HG03439 (cell line): Measurements from ENCODE around the gene PIP5KL1.
A peak's percentile ranks its signal among the peaks of the same experiment; 100 is the strongest.

Experiments
- ATAC-seq: cut with Tn5 transposase; IDR thresholded peaks from one replicate; pipeline ENCODE4 v1.9.1; 2021; ENCODE audit warnings: mild to moderate bottlenecking, moderate library complexity; ENCODE audit not compliant: unreplicated experiment

PIP5KL1 gene

GRCh38 chr9:127916720-127917581, 13.6 kb downstream of the PIP5KL1 start, which contains the start of gene ST6GALNAC4:
TSS of gene ST6GALNAC4 (minus strand) at chr9:127917041. CDS start at chr9:127916419, 622 bp downstream.
- ATAC-seq: peak; percentile 55

GRCh38 chr9:127915801-127916719, 14.5 kb downstream of the PIP5KL1 start:
- ATAC-seq: no peak

GRCh38 chr9:127915325-127915752, 15.2 kb downstream of the PIP5KL1 start:
- ATAC-seq: no peak

GRCh38 chr9:127913682-127914081, 16.9 kb downstream of the PIP5KL1 start:
- no peak for ATAC-seq

- ATAC-seq: no peak
These were observed 17.7 kb downstream of the PIP5KL1 start for GRCh38 chr9:127912882-127913281.

GRCh38 chr9:127912296-127912695, 18.3 kb downstream of the PIP5KL1 start:
- ATAC-seq: no peak

GRCh38 chr9:127910613-127911205, 19.9 kb downstream of the PIP5KL1 start:
- no peak for ATAC-seq

- ATAC-seq: no peak
These were observed 20.7 kb downstream of the PIP5KL1 start for GRCh38 chr9:127909839-127910273.

- ATAC-seq: no peak
These were observed 22.0 kb downstream of the PIP5KL1 start for GRCh38 chr9:127908660-127908926.

- no peak for ATAC-seq
These were observed 22.5 kb downstream of the PIP5KL1 start for GRCh38 chr9:127907867-127908659.

- ATAC-seq: no peak
These were observed 24.8 kb downstream of the PIP5KL1 start for GRCh38 chr9:127905788-127906191.

- no peak for ATAC-seq
These were observed 25.4 kb downstream of the PIP5KL1 start for GRCh38 chr9:127905004-127905728.

GRCh38 chr9:127904561-127905003, 26.0 kb downstream of the PIP5KL1 start:
- no peak for ATAC-seq

- no peak for ATAC-seq
These were observed 26.8 kb downstream of the PIP5KL1 start for GRCh38 chr9:127903557-127904475.

- ATAC-seq: peak; percentile 41
These were observed 31.2 kb downstream of the PIP5KL1 start, which contains the start of gene ST6GALNAC6 for GRCh38 chr9:127899128-127899943. TSS of gene ST6GALNAC6 (minus strand) at chr9:127899603. CDS start at chr9:127897981, 1,622 bp downstream.

- no peak for ATAC-seq
These were observed 32.0 kb downstream of the PIP5KL1 start for GRCh38 chr9:127898433-127899127.

GRCh38 chr9:127897193-127897692, 33.3 kb downstream of the PIP5KL1 start:
- ATAC-seq: no peak
